Bone marrow (tissue), 2 donors: Measurements from ENCODE around the gene GMPR.
A peak's percentile ranks its signal among the peaks of the same experiment; 100 is the strongest.

Experiments
- DNase-seq, 2 donors: peaks; one replicate each; lab custom pipeline; 2025; lab: John Stamatoyannopoulos, UW

Gene GMPR

GRCh38 chr6:16302721-16303552, 64.5 kb downstream of the GMPR start:
- DNase-seq = no peak

- DNase-seq = no peak
These were observed 66.9 kb downstream of the GMPR start for GRCh38 chr6:16305246-16305725.

- DNase-seq = no peak
These were observed 67.4 kb downstream of the GMPR start for GRCh38 chr6:16305788-16306187.

- DNase-seq = no peak
These were observed 67.9 kb downstream of the GMPR start for GRCh38 chr6:16306334-16306733.

- DNase-seq = no peak
These were observed 73.4 kb downstream of the GMPR start for GRCh38 chr6:16311763-16312162.

- no peak for DNase-seq
These were observed 75.3 kb downstream of the GMPR start for GRCh38 chr6:16313732-16314131.

- no peak for DNase-seq
These were observed 75.9 kb downstream of the GMPR start for GRCh38 chr6:16314296-16314695.

- peak in 1 of 2 donors; percentile 10 for DNase-seq
These were observed 78.4 kb downstream of the GMPR start for GRCh38 chr6:16316741-16317251.

GRCh38 chr6:16318538-16318937, 80.2 kb downstream of the GMPR start:
- no peak for DNase-seq

- no peak for DNase-seq
These were observed 80.8 kb downstream of the GMPR start for GRCh38 chr6:16318953-16319720.

- DNase-seq = peak; percentile 41 to 94
These were observed 81.6 kb downstream of the GMPR start for GRCh38 chr6:16319813-16320532.

GRCh38 chr6:16320533-16321340, 82.3 kb downstream of the GMPR start:
- DNase-seq = no peak

- no peak for DNase-seq
These were observed 82.9 kb downstream of the GMPR start for GRCh38 chr6:16321341-16321710.

GRCh38 chr6:16321826-16322225, 83.4 kb downstream of the GMPR start:
- DNase-seq = no peak

- peak; percentile 18 to 63 for DNase-seq
These were observed 84.4 kb downstream of the GMPR start for GRCh38 chr6:16322666-16323312.

- DNase-seq = no peak
These were observed 85.8 kb downstream of the GMPR start for GRCh38 chr6:16324184-16324583.

- no peak for DNase-seq
These were observed 86.3 kb downstream of the GMPR start for GRCh38 chr6:16324606-16325225.

- no peak for DNase-seq
These were observed 88.1 kb downstream of the GMPR start for GRCh38 chr6:16326531-16326930.

GRCh38 chr6:16326971-16327776, 88.8 kb downstream of the GMPR start:
- DNase-seq = no peak
